Measurements from ENCODE around the gene BUB3.

The BUB3 gene

GRCh38 chr10:123132576-123133477, 21.4 kb upstream of the BUB3 start:
- peak overlapping the region; percentile 77 for H3K4me3 ChIP-seq (ENCODE audit: low read depth, low read length)
- TF ChIP-seq, protein P1, sequence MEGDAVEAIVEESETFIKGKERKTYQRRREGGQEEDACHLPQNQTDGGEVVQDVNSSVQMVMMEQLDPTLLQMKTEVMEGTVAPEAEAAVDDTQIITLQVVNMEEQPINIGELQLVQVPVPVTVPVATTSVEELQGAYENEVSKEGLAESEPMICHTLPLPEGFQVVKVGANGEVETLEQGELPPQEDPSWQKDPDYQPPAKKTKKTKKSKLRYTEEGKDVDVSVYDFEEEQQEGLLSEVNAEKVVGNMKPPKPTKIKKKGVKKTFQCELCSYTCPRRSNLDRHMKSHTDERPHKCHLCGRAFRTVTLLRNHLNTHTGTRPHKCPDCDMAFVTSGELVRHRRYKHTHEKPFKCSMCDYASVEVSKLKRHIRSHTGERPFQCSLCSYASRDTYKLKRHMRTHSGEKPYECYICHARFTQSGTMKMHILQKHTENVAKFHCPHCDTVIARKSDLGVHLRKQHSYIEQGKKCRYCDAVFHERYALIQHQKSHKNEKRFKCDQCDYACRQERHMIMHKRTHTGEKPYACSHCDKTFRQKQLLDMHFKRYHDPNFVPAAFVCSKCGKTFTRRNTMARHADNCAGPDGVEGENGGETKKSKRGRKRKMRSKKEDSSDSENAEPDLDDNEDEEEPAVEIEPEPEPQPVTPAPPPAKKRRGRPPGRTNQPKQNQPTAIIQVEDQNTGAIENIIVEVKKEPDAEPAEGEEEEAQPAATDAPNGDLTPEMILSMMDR (IDR thresholded peaks at IDR 0.05; ENCODE audit: borderline replicate concordance, insufficient read depth, low read depth, low read length): peak; percentile 87

- H3K4me3 ChIP-seq (ENCODE audit: low read depth, low read length): peak overlapping the region; percentile 77
- TF ChIP-seq, protein P1 (IDR thresholded peaks at IDR 0.05; ENCODE audit: borderline replicate concordance, insufficient read depth, low read depth, low read length): no peak
Measured at GRCh38 chr10:123133541-123134342, 20.5 kb upstream of the BUB3 start.

DNA sequence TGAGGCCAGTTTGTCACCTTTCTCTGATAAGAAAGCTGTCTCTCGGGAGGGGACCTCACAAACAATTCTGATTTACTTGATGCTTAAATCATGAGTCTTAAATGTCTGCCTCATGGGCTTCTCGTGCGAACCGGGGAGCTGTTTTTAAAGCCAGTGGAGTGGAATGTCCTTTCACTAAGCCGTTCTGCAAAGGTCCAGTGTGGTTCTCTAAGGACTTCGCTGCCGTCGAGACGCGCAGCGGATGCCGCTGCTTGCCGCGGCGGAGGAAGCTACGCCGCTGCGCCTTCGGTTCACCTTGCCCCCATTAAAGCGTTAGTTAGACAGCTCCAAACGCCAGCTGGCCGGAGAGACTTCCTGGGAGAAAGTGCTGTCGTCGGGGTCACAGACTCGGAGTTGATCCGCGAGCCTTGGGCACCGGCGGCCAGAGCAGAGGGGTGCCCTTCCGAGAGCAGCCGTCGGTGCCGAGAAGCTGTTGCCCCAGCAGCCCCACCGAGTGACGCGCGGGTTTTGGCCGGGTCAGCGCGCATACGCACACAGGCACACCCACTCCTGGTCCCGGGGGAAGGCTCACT, 19.8 kb upstream of the BUB3 start:
- peak overlapping the region; percentile 77 for H3K4me3 ChIP-seq (ENCODE audit: low read depth, low read length)
- TF ChIP-seq, protein P1 (IDR thresholded peaks at IDR 0.05; ENCODE audit: borderline replicate concordance, insufficient read depth, low read depth, low read length): no peak

- TF ChIP-seq, protein P1 (IDR thresholded peaks at IDR 0.05; ENCODE audit: borderline replicate concordance, insufficient read depth, low read depth, low read length): no peak
- H3K4me3 ChIP-seq (ENCODE audit: low read depth, low read length): peak overlapping the region; percentile 77
Measured at GRCh38 chr10:123134915-123135414, 19.2 kb upstream of the BUB3 start.

DNA sequence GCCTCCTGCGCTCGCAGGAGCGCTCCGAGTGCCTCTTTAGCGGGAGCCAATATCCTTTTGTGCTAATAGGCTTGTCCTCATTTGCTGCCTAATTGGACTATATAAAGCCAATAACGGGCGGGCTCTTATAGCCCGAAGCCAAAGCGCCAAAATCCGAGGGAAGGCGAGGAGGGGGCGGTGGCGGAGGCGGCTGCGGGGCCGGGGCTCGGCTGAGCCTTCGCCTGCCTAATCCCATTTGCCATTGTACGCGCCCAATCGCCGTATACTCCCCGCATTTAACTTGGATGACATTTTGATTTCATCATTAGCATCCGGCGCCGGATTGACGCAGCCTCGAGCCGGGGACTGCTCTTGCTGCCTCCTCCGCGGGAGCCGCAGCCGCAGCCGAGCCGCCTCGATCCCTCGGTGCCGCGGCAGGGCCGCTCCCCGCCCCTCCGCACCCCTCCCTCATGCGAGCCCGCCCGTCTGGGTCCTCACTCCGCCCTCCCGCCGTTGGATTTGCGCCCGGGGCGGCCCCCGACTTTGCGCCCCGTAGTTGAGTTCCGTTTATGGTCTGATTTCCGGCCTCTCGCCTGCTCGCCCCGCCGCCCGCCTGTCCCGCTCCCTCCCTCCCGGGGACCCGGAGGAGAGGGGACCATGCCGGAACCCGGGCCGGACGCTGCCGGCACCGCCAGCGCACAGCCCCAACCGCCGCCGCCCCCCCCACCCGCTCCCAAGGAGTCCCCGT, 18.6 kb upstream of the BUB3 start, which contains the start of gene HMX3:
Gene HMX3, plus strand, starts transcription at position 556 of the 727 bp plus-strand sequence. Its CDS starts 81 bp downstream, at position 637.
- H3K4me3 ChIP-seq (ENCODE audit: low read depth, low read length): peak within 1 kb of the TSS; percentile 77
- TF ChIP-seq, protein P1 (IDR thresholded peaks at IDR 0.05; ENCODE audit: borderline replicate concordance, insufficient read depth, low read depth, low read length): no peak

DNA sequence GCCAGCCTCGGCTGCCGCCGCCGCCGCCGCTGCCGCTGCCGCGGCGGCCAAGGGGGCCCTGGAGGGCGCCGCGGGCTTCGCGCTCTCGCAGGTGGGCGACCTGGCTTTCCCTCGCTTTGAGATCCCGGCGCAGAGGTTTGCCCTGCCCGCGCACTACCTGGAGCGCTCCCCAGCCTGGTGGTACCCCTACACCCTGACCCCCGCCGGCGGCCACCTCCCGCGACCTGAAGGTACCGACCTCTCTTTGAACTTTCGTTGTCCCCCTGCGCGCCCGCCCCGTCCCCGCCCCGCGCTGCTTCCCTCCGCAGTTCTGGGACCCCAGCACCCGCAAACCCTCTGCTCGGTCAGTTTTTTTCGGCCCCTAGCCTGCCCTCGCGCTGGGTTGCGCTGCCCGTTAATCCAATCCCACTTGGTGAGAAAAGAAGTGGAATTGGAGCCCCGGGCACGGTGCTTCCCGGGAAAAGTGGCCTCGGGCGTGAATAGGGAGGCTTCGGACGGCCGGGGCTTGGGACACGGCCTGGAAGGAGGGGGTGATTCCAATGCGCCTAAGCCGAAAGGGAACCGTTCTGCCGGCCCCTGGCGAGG, 17.9 kb upstream of the BUB3 start:
- TF ChIP-seq, protein P1 (IDR thresholded peaks at IDR 0.05; ENCODE audit: borderline replicate concordance, insufficient read depth, low read depth, low read length): no peak
- peak overlapping the region; percentile 77 for H3K4me3 ChIP-seq (ENCODE audit: low read depth, low read length)

Data from GM12875 (cell line).